Measurements from ENCODE around the gene LPO. TPM values are rescaled to one million over a fixed set of nuclear protein-coding genes. Genes with fewer than 3 reads are reported as not detected.

The LPO gene
- total RNA-seq, 1 experiment from 2014 or later = not detected

- BruUV-seq (replicated peaks) = no TSS peak
- TF ChIP-seq SIN3A (IDR thresholded peaks at IDR 0.05; ENCODE audit: borderline replicate concordance, insufficient read depth, low read depth, low read length) (no peak), CTCF (IDR thresholded peaks at IDR 0.05) (peak; percentile 40)
- intact Hi-C loops (cut with micrococcal nuclease; ENCODE audit: unreplicated experiment) = no loop called here
These were observed 27.5 kb upstream of the LPO start for GRCh38 chr17:58210922-58211321.

GRCh38 chr17:58215685-58216084, 22.7 kb upstream of the LPO start:
- ATAC-seq (no peak; the same call in 1 of the 2 replicates), DNase-seq (ENCODE audit: low read depth, low spot score) (no peak)
- Histone ChIP-seq H3K36me3 (ENCODE audit: control insufficient read depth, insufficient read depth, low read length) (peaks cover 3% of the 10 kb centered on the region; the same call in 1 of the 2 replicates), H3K27me3 (ENCODE audit: control insufficient read depth, insufficient read depth, low read length) (no peaks in the 10 kb centered on the region), H3K4me3 (ENCODE audit: low read depth in 2 of 2, low read length in 2 of 2) (no peak overlapping the region), H3K27ac (ENCODE audit: low read length) (no peak overlapping the region), H3K4me1 (ENCODE audit: control insufficient read depth, insufficient read depth, low read length) (no peaks in the 10 kb centered on the region; the same call in 1 of the 2 replicates), H3K9me3 (ENCODE audit: control insufficient read depth, insufficient read depth, low read depth, low read length) (no peaks in the 10 kb centered on the region)
- CTCF ChIA-PET = interaction anchor here (1.7 kb wide), 1 partner anchor 34 kb away, joined by 3 read pairs; no protein-coding TSS in a partner anchor
- POLR2A ChIA-PET = no interaction called here
- in situ Hi-C loops (cut with HindIII; ENCODE audit: low pct_unique_long_range_greater_than_20kb, low sequenced_read_pairs) = no loop called here
- BruUV-seq (replicated peaks) = no TSS peak
- intact Hi-C loops (cut with micrococcal nuclease; ENCODE audit: unreplicated experiment) = no loop called here
- TF ChIP-seq REST (IDR thresholded peaks at IDR 0.05; ENCODE audit: insufficient read depth in 1 of 2, low read depth in 2 of 2, low read length in 1 of 2) (no peak), CTCF (IDR thresholded peaks at IDR 0.05) (no peak), POLR2AphosphoS5 (IDR thresholded peaks at IDR 0.05; ENCODE audit: low read depth, low read length) (no peak), TCF7L2 (IDR thresholded peaks at IDR 0.05; ENCODE audit: low read depth, low read length) (no peak), SIN3A (IDR thresholded peaks at IDR 0.05; ENCODE audit: borderline replicate concordance, insufficient read depth, low read depth, low read length) (no peak)

More at GRCh38 chr17:58210922-58211321, 27.5 kb upstream of the LPO start:
- no peaks in the 10 kb centered on the region for H3K4me1 ChIP-seq (ENCODE audit: control insufficient read depth, insufficient read depth, low read length)
- no peak for DNase-seq (ENCODE audit: low read depth, low spot score)
- POLR2A ChIA-PET = no interaction called here
- no peak for ATAC-seq
- no peaks in the 10 kb centered on the region for H3K36me3 ChIP-seq (ENCODE audit: control insufficient read depth, insufficient read depth, low read length)
- no peaks in the 10 kb centered on the region for H3K27me3 ChIP-seq (ENCODE audit: control insufficient read depth, insufficient read depth, low read length)
- no peak overlapping the region for H3K4me3 ChIP-seq (ENCODE audit: low read depth in 2 of 2, low read length in 2 of 2)
- CTCF ChIA-PET = no interaction called here
- no peak overlapping the region for H3K27ac ChIP-seq (ENCODE audit: low read length)
- no peaks in the 10 kb centered on the region for H3K9me3 ChIP-seq (ENCODE audit: control insufficient read depth, insufficient read depth, low read depth, low read length)
- in situ Hi-C loops (cut with HindIII; ENCODE audit: low pct_unique_long_range_greater_than_20kb, low sequenced_read_pairs) = no loop called here

Data from Panc1 (cell line).